ENCODE measurements around the gene SLC46A1.

SLC46A1 gene

GRCh38 chr17:28350271-28350670 lies 55.7 kb downstream of the SLC46A1 start:
- DNase-seq (ENCODE audit: low spot score) = no peak

GRCh38 chr17:28348979-28349378 lies 57.0 kb downstream of the SLC46A1 start:
- no peak for DNase-seq (ENCODE audit: low spot score)

GRCh38 chr17:28347261-28347891 lies 58.6 kb downstream of the SLC46A1 start:
- no peak for DNase-seq (ENCODE audit: low spot score)

- DNase-seq (ENCODE audit: low spot score) = no peak
Measured at GRCh38 chr17:28346746-28347246, 59.2 kb downstream of the SLC46A1 start.

GRCh38 chr17:28346199-28346580 lies 59.8 kb downstream of the SLC46A1 start:
- DNase-seq (ENCODE audit: low spot score) = no peak

- DNase-seq (ENCODE audit: low spot score) = no peak
Measured at GRCh38 chr17:28345419-28346198, 60.4 kb downstream of the SLC46A1 start.

Data from left forelimb (tissue), 1 donor.